K562 treated with DMSO at 1 percent for 24 hours (cell line): ENCODE results near the gene KCNA3. TPM values are rescaled to one million over a fixed set of nuclear protein-coding genes. Genes with fewer than 3 reads are reported as not detected.

Experiments
- total RNA-seq: library from RNA; unstranded; fragments of 300-600 nt; gene quantifications from 2 replicates; pipeline ENCODE4 v1.2.3, GENCODE V29; 2022; ENCODE audit warnings: low read depth; ENCODE audit not compliant: insufficient read depth

The KCNA3 gene
- not detected in 2 replicates for total RNA-seq

GRCh38 chr1:110674337-110675059 is at the start of gene KCNA3:
Gene KCNA3 (minus strand): TSS chr1:110674940. CDS start chr1:110674809, 131 bp downstream.

Other genes with a start within 250 kb of the KCNA3 start
- gene PROK1, start 223.8 kb downstream of the KCNA3 start, total RNA-seq, result not detected in 2 replicates
- not detected in 2 replicates for gene KCNA10, start 155.8 kb downstream of the KCNA3 start, total RNA-seq
- not detected in 2 replicates for gene KCNA2, start 68.6 kb downstream of the KCNA3 start, total RNA-seq
- 180 and 181 TPM in 2 replicates for gene CD53, start 198.2 kb upstream of the KCNA3 start, total RNA-seq